ENCODE data around the gene C11orf91.

Gene C11orf91

GRCh38 chr11:33724644-33725035 lies 24.0 kb upstream of the C11orf91 start:
- TF ChIP-seq CREB1 (IDR thresholded peaks at IDR 0.05; ENCODE audit: low read depth) (no peak), FOXM1 (IDR thresholded peaks at IDR 0.05; ENCODE audit: borderline replicate concordance, low read depth) (no peak), TAF1 (IDR thresholded peaks at IDR 0.05; ENCODE audit: low read depth) (no peak), REST (IDR thresholded peaks at IDR 0.05; ENCODE audit: low read depth) (no peak), EP300 (IDR thresholded peaks at IDR 0.05; ENCODE audit: borderline replicate concordance) (no peak), EGR1 (IDR thresholded peaks at IDR 0.05) (no peak), YY1 (IDR thresholded peaks at IDR 0.05; ENCODE audit: low read depth) (no peak), ZBTB7A (IDR thresholded peaks at IDR 0.05; ENCODE audit: low read depth) (no peak), NFIC (IDR thresholded peaks at IDR 0.05) (no peak), CEBPB (IDR thresholded peaks at IDR 0.05) (no peak), RAD21 (IDR thresholded peaks at IDR 0.05; ENCODE audit: low read depth) (no peak), TCF12 (IDR thresholded peaks at IDR 0.05; ENCODE audit: low read depth) (no peak), TEAD4 (IDR thresholded peaks at IDR 0.05) (no peak)
- TF ChIP-seq, protein P1, sequence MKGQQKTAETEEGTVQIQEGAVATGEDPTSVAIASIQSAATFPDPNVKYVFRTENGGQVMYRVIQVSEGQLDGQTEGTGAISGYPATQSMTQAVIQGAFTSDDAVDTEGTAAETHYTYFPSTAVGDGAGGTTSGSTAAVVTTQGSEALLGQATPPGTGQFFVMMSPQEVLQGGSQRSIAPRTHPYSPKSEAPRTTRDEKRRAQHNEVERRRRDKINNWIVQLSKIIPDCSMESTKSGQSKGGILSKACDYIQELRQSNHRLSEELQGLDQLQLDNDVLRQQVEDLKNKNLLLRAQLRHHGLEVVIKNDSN (IDR thresholded peaks at IDR 0.05): no peak
- TF ChIP-seq, protein P2, sequence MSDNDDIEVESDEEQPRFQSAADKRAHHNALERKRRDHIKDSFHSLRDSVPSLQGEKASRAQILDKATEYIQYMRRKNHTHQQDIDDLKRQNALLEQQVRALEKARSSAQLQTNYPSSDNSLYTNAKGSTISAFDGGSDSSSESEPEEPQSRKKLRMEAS (IDR thresholded peaks at IDR 0.05): no peak

- TF ChIP-seq FOXM1 (IDR thresholded peaks at IDR 0.05; ENCODE audit: borderline replicate concordance, low read depth): no peak
- no peak for TF ChIP-seq EGR1 (IDR thresholded peaks at IDR 0.05)
- no peak for TF ChIP-seq ZBTB7A (IDR thresholded peaks at IDR 0.05; ENCODE audit: low read depth)
- TF ChIP-seq YY1 (IDR thresholded peaks at IDR 0.05; ENCODE audit: low read depth): no peak
- no peak for TF ChIP-seq NFIC (IDR thresholded peaks at IDR 0.05)
- no peak for TF ChIP-seq CREB1 (IDR thresholded peaks at IDR 0.05; ENCODE audit: low read depth)
- no peak for TF ChIP-seq TAF1 (IDR thresholded peaks at IDR 0.05; ENCODE audit: low read depth)
- TF ChIP-seq EP300 (IDR thresholded peaks at IDR 0.05; ENCODE audit: borderline replicate concordance): no peak
- no peak for TF ChIP-seq CEBPB (IDR thresholded peaks at IDR 0.05)
- TF ChIP-seq TEAD4 (IDR thresholded peaks at IDR 0.05): no peak
- TF ChIP-seq TCF12 (IDR thresholded peaks at IDR 0.05; ENCODE audit: low read depth): no peak
- TF ChIP-seq REST (IDR thresholded peaks at IDR 0.05; ENCODE audit: low read depth): no peak
Observed at GRCh38 chr11:33723238-33723881, 22.7 kb upstream of the C11orf91 start.

DNA sequence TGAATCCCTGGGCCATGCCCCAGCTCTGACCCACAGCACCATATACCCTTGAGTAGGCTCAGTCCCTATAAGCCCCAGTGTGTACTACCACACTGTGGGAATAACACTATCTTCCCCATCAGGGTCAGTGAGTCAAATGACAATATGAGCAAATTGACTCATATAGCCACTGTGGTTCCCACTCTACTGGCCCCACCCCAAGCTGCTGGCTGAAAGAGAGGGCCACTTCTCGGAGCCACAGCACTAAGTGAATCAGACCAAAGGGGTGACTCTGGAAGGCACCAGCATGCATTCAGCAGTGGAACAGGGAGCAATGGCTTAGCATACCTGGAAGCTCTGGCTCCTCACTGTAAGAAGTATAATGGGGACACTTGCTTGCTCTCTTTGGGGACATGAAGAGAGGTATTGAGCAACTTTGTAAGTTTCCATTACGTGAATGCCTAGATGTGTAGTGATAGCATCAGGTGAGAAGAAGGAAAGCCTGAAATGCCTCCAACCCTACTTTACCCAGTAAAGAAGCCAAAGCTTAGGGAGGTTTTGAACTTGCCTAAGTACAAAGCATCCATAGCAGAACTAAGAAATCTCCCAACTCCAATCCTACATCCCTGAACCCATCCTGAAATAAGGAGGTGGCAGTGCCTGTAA lies 22.1 kb upstream of the C11orf91 start:
- TF ChIP-seq CEBPB (IDR thresholded peaks at IDR 0.05) (no peak), ZBTB7A (IDR thresholded peaks at IDR 0.05; ENCODE audit: low read depth) (no peak), NFIC (IDR thresholded peaks at IDR 0.05) (no peak), REST (IDR thresholded peaks at IDR 0.05; ENCODE audit: low read depth) (no peak), EGR1 (IDR thresholded peaks at IDR 0.05) (no peak), RAD21 (IDR thresholded peaks at IDR 0.05; ENCODE audit: low read depth) (no peak), EP300 (IDR thresholded peaks at IDR 0.05; ENCODE audit: borderline replicate concordance) (no peak), FOXM1 (IDR thresholded peaks at IDR 0.05; ENCODE audit: borderline replicate concordance, low read depth) (no peak), TCF12 (IDR thresholded peaks at IDR 0.05; ENCODE audit: low read depth) (no peak), TEAD4 (IDR thresholded peaks at IDR 0.05) (no peak), YY1 (IDR thresholded peaks at IDR 0.05; ENCODE audit: low read depth) (no peak), CREB1 (IDR thresholded peaks at IDR 0.05; ENCODE audit: low read depth) (no peak), TAF1 (IDR thresholded peaks at IDR 0.05; ENCODE audit: low read depth) (no peak)
- TF ChIP-seq, protein P1 (IDR thresholded peaks at IDR 0.05): no peak
- TF ChIP-seq, protein P2 (IDR thresholded peaks at IDR 0.05): no peak

All from Ishikawa (cell line).